ENCODE results near the gene SLC25A11. TPM values are rescaled to one million over a fixed set of nuclear protein-coding genes. Genes with fewer than 3 reads are reported as not detected.

Gene SLC25A11
- total RNA-seq, 1 donor from 2014 or later: 35.3 TPM

- ChIA-PET POLR2A (interaction anchor here (0.7 to 12.1 kb wide), 12 partner anchors 21 to 246 kb away, joined by 3 to 391 read pairs (median 14); partner anchors contain the start of genes C17orf107, CAMTA2, INCA1 and KIF1C), CTCF (interaction anchor here (1.0 kb wide), 2 partner anchors 21 to 37 kb away, joined by 3 to 7 read pairs; partner anchors contain the start of gene SPAG7)
- intact Hi-C loops (cut with micrococcal nuclease): loop anchor here (5.0 to 10.0 kb wide), 6 partner anchors 139 to 1034 kb away; partner anchors contain the start of genes ATP2A3, MED11, NUP88 and PLD2
- Mint-ChIP-seq H3K4me1 (peaks cover 71% of the 10 kb centered on the region), H3K27me3 (peaks cover 2% of the 10 kb centered on the region), H3K36me3 (ENCODE audit: low read depth) (peaks cover 61% of the 10 kb centered on the region), H3K27ac (peak overlapping the region; percentile 100), H3K9me3 (no peaks in the 10 kb centered on the region), H3K4me3 (peak overlapping the region; percentile 100)
- DNase-seq (no peak), ATAC-seq (ENCODE audit: low read depth) (no peak)
- no peak for TF ChIP-seq CTCF (IDR thresholded peaks at IDR 0.05)
Measured at GRCh38 chr17:4945944-4946280, 6.1 kb upstream of the SLC25A11 start.

GRCh38 chr17:4945176-4945943 lies 5.5 kb upstream of the SLC25A11 start:
- H3K9me3 Mint-ChIP-seq: no peaks in the 10 kb centered on the region
- H3K36me3 Mint-ChIP-seq (ENCODE audit: low read depth): peaks cover 66% of the 10 kb centered on the region
- peak overlapping the region; percentile 94 for H3K27ac Mint-ChIP-seq
- no peak for TF ChIP-seq CTCF (IDR thresholded peaks at IDR 0.05)
- peak; percentile 25 for ATAC-seq (ENCODE audit: low read depth)
- ChIA-PET CTCF (interaction anchor here (1.0 kb wide), 2 partner anchors 22 to 36 kb away, joined by 3 to 7 read pairs; partner anchors contain the start of gene SPAG7), POLR2A (interaction anchor here (0.7 to 12.1 kb wide), 12 partner anchors 9 to 247 kb away, joined by 3 to 391 read pairs (median 12); partner anchors contain the start of genes CAMTA2, INCA1, KIF1C and SPAG7)
- H3K4me3 Mint-ChIP-seq: peak overlapping the region; percentile 85
- intact Hi-C loops (cut with micrococcal nuclease): loop anchor here (5.0 to 10.0 kb wide), 6 partner anchors 138 to 1033 kb away; partner anchors contain the start of genes ATP2A3, MED11, NUP88 and PLD2
- H3K27me3 Mint-ChIP-seq: peaks cover 2% of the 10 kb centered on the region
- peaks cover 70% of the 10 kb centered on the region for H3K4me1 Mint-ChIP-seq
- DNase-seq: peak; percentile 63

GRCh38 chr17:4944554-4945175 lies 4.8 kb upstream of the SLC25A11 start:
- H3K9me3 Mint-ChIP-seq: no peaks in the 10 kb centered on the region
- intact Hi-C loops (cut with micrococcal nuclease): loop anchor here (5.0 to 10.0 kb wide), 7 partner anchors 137 to 1032 kb away; partner anchors contain the start of genes ATP2A3, CYB5D2, MED11 and NUP88
- peak overlapping the region; percentile 85 for H3K4me3 Mint-ChIP-seq
- H3K4me1 Mint-ChIP-seq: peaks cover 72% of the 10 kb centered on the region
- H3K36me3 Mint-ChIP-seq (ENCODE audit: low read depth): peaks cover 70% of the 10 kb centered on the region
- no peak for TF ChIP-seq CTCF (IDR thresholded peaks at IDR 0.05)
- H3K27ac Mint-ChIP-seq: peak overlapping the region; percentile 94
- ATAC-seq (ENCODE audit: low read depth): no peak
- POLR2A ChIA-PET: interaction anchor here (0.5 to 12.1 kb wide), 9 partner anchors 8 to 284 kb away, joined by 3 to 391 read pairs (median 5); partner anchors contain the start of genes CAMTA2, GP1BA and SPAG7
- DNase-seq: no peak
- CTCF ChIA-PET: no interaction called here
- H3K27me3 Mint-ChIP-seq: peaks cover 2% of the 10 kb centered on the region

GRCh38 chr17:4944163-4944553 lies 4.3 kb upstream of the SLC25A11 start:
- DNase-seq (no peak), ATAC-seq (ENCODE audit: low read depth) (no peak)
- CTCF ChIA-PET: no interaction called here
- H3K27me3 Mint-ChIP-seq: peaks cover 2% of the 10 kb centered on the region
- no peak for TF ChIP-seq CTCF (IDR thresholded peaks at IDR 0.05)
- H3K27ac Mint-ChIP-seq: peak overlapping the region; percentile 94
- POLR2A ChIA-PET: interaction anchor here (0.8 to 12.1 kb wide), 6 partner anchors 8 to 73 kb away, joined by 3 to 391 read pairs (median 4); partner anchors contain the start of genes CAMTA2, GP1BA and SPAG7
- peaks cover 75% of the 10 kb centered on the region for H3K4me1 Mint-ChIP-seq
- intact Hi-C loops (cut with micrococcal nuclease): loop anchor here (5.0 to 10.0 kb wide), 2 partner anchors 579 to 802 kb away; partner anchors contain the start of genes CYB5D2, UBE2G1 and ZZEF1
- peaks cover 73% of the 10 kb centered on the region for H3K36me3 Mint-ChIP-seq (ENCODE audit: low read depth)
- no peaks in the 10 kb centered on the region for H3K9me3 Mint-ChIP-seq
- peak overlapping the region; percentile 85 for H3K4me3 Mint-ChIP-seq

Measured in activated B cell treated with CpG ODN at 0.5 μM for 24 hours (primary cell).